ENCODE measurements around the gene TLE4. TPM values are rescaled to one million over a fixed set of nuclear protein-coding genes. Genes with fewer than 3 reads are reported as not detected.

Gene TLE4
- total and polyA plus RNA-seq, 8 donors, result 21.6 to 38.3 (median 33.8) TPM

- Histone ChIP-seq H3K36me3 (no peaks in the 10 kb centered on the region), H3K9me3 (no peaks in the 10 kb centered on the region), H3K4me3 (peak overlapping the region; percentile 86 to 92), H3K4me1 (peaks cover 18 to 65% of the 10 kb centered on the region in 2 donors), H3K27me3 (peaks cover 0 to 8% of the 10 kb centered on the region in 2 donors), H3K27ac (peak overlapping the region in 1 of 2 donors; percentile 99)
- ATAC-seq (no peak), DNase-seq (no peak)
- intact Hi-C loops (cut with DNase I), result no loop called here
- no peak for TF ChIP-seq CTCF (IDR thresholded peaks at IDR 0.05)
Measured at GRCh38 chr9:79574136-79574535, 2.4 kb downstream of the TLE4 start.

GRCh38 chr9:79574781-79575180 lies 3.0 kb downstream of the TLE4 start:
- intact Hi-C loops (cut with DNase I), result no loop called here
- H3K27me3 ChIP-seq, result peaks cover 0 to 8% of the 10 kb centered on the region in 2 donors
- no peak for DNase-seq
- no peak for ATAC-seq
- no peaks in the 10 kb centered on the region for H3K36me3 ChIP-seq
- H3K9me3 ChIP-seq, result no peaks in the 10 kb centered on the region
- no peak for TF ChIP-seq CTCF (IDR thresholded peaks at IDR 0.05)
- peak overlapping the region in 1 of 2 donors; percentile 92 for H3K4me3 ChIP-seq
- no peak overlapping the region for H3K27ac ChIP-seq
- peaks cover 18 to 67% of the 10 kb centered on the region in 2 donors for H3K4me1 ChIP-seq

- Histone ChIP-seq H3K4me3 (no peak overlapping the region), H3K9me3 (no peaks in the 10 kb centered on the region), H3K27me3 (peaks cover 0 to 2% of the 10 kb centered on the region in 2 donors), H3K36me3 (no peaks in the 10 kb centered on the region), H3K27ac (no peak overlapping the region), H3K4me1 (peaks cover 15 to 67% of the 10 kb centered on the region in 2 donors)
- DNase-seq (no peak), ATAC-seq (no peak)
- intact Hi-C loops (cut with DNase I), result no loop called here
- no peak for TF ChIP-seq CTCF (IDR thresholded peaks at IDR 0.05)
Measured at GRCh38 chr9:79575547-79575946, 3.8 kb downstream of the TLE4 start.

GRCh38 chr9:79577969-79578723 lies 6.4 kb downstream of the TLE4 start:
- no peaks in the 10 kb centered on the region for H3K36me3 ChIP-seq
- DNase-seq (no peak), ATAC-seq (no peak)
- no peak for TF ChIP-seq CTCF (IDR thresholded peaks at IDR 0.05)
- no peak overlapping the region for H3K4me3 ChIP-seq
- peak overlapping the region in 1 of 2 donors; percentile 34 for H3K27ac ChIP-seq
- intact Hi-C loops (cut with DNase I), result no loop called here
- no peaks in the 10 kb centered on the region for H3K9me3 ChIP-seq
- H3K4me1 ChIP-seq, result peaks cover 15 to 91% of the 10 kb centered on the region in 2 donors
- no peaks in the 10 kb centered on the region for H3K27me3 ChIP-seq

- peaks cover 14 to 96% of the 10 kb centered on the region in 2 donors for H3K4me1 ChIP-seq
- H3K27ac ChIP-seq, result no peak overlapping the region
- TF ChIP-seq CTCF (IDR thresholded peaks at IDR 0.05), result no peak
- H3K36me3 ChIP-seq, result no peaks in the 10 kb centered on the region
- DNase-seq (no peak), ATAC-seq (no peak)
- no peaks in the 10 kb centered on the region for H3K27me3 ChIP-seq
- no peak overlapping the region for H3K4me3 ChIP-seq
- intact Hi-C loops (cut with DNase I), result no loop called here
- H3K9me3 ChIP-seq, result no peaks in the 10 kb centered on the region
Measured at GRCh38 chr9:79578891-79579290, 7.1 kb downstream of the TLE4 start.
